HG03159 (cell line): ENCODE results near the gene RAPGEF5.

Source experiments
- ATAC-seq: cut with Tn5 transposase; IDR thresholded peaks from one replicate; pipeline ENCODE4 v1.9.1; 2021; ENCODE audit warnings: mild to moderate bottlenecking, moderate library complexity; ENCODE audit not compliant: unreplicated experiment

Gene RAPGEF5

GRCh38 chr7:22378199-22378980, 21.4 kb upstream of the RAPGEF5 start:
- ATAC-seq, result no peak

GRCh38 chr7:22377703-22378102, 20.7 kb upstream of the RAPGEF5 start:
- ATAC-seq, result no peak

- no peak for ATAC-seq
Observed at GRCh38 chr7:22375359-22376048, 18.6 kb upstream of the RAPGEF5 start.

GRCh38 chr7:22373911-22374310, 17.0 kb upstream of the RAPGEF5 start:
- ATAC-seq, result no peak

GRCh38 chr7:22373388-22373787, 16.4 kb upstream of the RAPGEF5 start:
- no peak for ATAC-seq

GRCh38 chr7:22372863-22373262, 15.9 kb upstream of the RAPGEF5 start:
- ATAC-seq, result no peak

GRCh38 chr7:22371878-22372277, 14.9 kb upstream of the RAPGEF5 start:
- no peak for ATAC-seq

GRCh38 chr7:22364900-22365299, 7.9 kb upstream of the RAPGEF5 start:
- ATAC-seq, result no peak

GRCh38 chr7:22363756-22364422, 6.9 kb upstream of the RAPGEF5 start:
- ATAC-seq, result no peak

- ATAC-seq, result no peak
Observed at GRCh38 chr7:22361795-22362194, 4.8 kb upstream of the RAPGEF5 start.

GRCh38 chr7:22361320-22361719, 4.4 kb upstream of the RAPGEF5 start:
- no peak for ATAC-seq

GRCh38 chr7:22358820-22359697, 2.1 kb upstream of the RAPGEF5 start:
- no peak for ATAC-seq

GRCh38 chr7:22357311-22358175, 589 bp upstream of the RAPGEF5 start:
- ATAC-seq, result no peak

GRCh38 chr7:22356010-22356691, 803 bp downstream of the RAPGEF5 start:
- ATAC-seq, result peak; percentile 13

- ATAC-seq, result no peak
Observed at GRCh38 chr7:22355620-22356009, 1.3 kb downstream of the RAPGEF5 start.

- no peak for ATAC-seq
Observed at GRCh38 chr7:22354462-22354861, 2.5 kb downstream of the RAPGEF5 start.

- no peak for ATAC-seq
Observed at GRCh38 chr7:22352887-22353286, 4.1 kb downstream of the RAPGEF5 start.

- ATAC-seq, result no peak
Observed at GRCh38 chr7:22351878-22352277, 5.1 kb downstream of the RAPGEF5 start.

GRCh38 chr7:22351329-22351692, 5.6 kb downstream of the RAPGEF5 start:
- peak; percentile 65 for ATAC-seq
